HG02938 (cell line): ENCODE measurements around the gene TTC29.
"Not testable (repeated sequence)": the region's sequence is repeated elsewhere in the genome, so short reads cannot be mapped to it uniquely, and the experiment has no call there.

Experiments
- ATAC-seq: cut with Tn5 transposase; IDR thresholded peaks from one replicate; pipeline ENCODE4 v1.9.1; 2021; ENCODE audit warnings: mild to moderate bottlenecking, moderate library complexity; ENCODE audit not compliant: unreplicated experiment

The TTC29 gene

DNA sequence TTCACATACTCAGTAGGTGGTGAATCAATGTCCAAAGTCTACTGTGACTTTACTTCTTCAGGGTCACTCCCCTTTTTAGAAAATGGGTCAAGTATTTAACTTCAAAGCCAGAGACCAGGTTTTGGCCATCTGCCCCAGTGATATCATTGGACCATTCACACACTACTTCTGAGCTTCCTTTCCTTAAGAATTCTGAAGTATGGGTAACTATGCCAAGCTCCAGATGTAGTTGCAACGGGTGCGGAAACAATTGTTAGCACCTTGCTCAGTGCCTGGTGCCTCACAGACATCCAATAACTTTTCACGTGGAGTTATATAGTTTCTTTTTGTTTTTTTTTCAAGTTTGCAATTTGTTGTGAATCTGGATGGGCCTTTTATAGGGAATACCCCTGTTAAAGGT, 62.6 kb downstream of the TTC29 start:
- ATAC-seq = no peak

DNA sequence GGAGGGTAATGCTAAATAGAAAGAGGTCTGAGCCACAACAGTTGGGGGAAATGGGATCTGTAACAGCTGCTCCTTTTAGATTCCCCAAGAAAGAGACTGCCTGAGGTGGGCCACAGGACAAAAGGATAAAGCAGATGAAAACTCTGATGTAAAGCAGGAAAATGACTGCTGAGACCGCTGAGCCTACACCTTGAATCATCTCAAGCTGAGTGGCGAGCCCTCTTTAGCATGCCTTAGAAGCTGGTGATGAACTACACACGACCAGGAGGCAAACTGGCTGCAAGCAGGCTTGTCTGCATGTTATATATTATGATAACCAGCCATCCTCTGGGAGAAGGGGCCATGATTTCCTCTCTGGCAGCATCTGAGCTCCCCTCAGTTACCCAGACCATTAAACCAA, 88.4 kb downstream of the TTC29 start:
- ATAC-seq = no peak

DNA sequence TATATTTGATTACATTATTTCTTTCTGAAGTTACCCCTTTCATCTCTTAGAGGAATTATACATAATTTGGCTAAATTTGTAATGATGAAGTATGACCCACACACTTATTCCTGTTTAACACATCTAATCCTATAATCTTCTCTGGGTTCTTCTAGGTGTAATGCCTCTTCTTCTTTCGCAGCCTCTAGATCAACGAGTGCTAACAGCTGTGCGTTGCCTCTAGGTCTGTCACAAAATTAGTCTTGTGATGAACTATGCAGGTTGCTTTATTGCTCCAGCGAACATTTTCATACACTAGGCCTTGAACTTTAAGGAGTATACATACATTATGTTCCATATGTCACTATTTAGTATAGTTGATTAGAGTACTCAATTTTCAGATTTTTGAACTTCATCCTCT, 89.9 kb downstream of the TTC29 start:
- no peak for ATAC-seq

DNA sequence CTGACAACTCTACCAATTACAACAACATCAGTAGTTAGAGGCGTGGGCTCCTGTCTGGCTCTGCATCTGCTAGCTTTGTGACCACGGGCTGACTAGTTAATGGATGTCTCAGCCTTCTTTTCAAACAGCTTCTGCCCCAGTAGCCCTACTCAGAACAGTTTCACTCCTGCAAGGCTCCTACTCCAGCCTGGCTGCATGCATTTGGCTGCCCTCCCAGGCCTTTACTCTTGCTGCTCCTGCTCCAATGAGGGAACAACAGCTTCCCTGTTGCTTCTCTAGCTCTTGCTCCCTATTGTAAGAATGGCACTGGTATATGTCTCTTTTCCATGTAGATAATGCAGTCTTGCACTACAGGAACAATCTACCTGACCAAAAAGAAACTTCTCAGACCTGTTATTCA, 93.3 kb downstream of the TTC29 start:
- no peak for ATAC-seq

DNA sequence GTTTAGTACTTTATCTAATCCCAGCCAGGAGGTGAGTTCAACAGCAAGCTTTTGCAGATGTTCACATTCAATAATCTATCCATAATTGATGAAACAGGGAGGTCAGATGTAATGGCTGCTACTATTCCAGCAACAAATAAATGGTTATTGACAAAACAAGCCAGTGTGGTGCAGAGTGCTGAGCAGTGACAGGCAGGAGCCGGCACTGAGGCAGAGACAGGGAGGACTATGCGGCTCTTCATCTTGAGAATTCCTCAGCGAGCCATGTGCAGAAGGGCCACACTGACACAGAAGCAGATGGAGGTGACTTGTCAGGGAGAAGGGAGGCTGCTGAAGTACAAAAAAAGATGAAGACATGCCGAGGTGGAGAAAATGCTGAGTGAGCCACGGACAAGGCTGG, 98.3 kb downstream of the TTC29 start:
- no peak for ATAC-seq

DNA sequence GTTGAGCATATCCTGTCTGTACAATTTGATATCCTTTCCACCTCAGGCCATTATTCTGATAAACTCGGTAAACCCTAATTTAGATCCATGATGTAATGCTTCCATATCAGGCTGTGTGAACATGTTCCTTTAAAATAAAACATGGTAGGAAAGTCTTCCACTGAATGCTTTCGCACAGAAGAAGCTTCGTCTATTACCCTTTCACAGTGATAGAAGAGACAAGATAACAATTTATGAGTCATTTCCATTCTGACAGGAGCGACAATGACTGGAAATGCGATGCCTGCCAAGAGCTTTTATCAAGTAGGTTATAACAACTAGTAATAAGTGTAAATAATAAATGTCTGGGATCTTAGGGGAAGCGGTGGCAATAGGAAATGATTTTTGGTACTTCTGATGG, 98.8 kb downstream of the TTC29 start:
- ATAC-seq = no peak

DNA sequence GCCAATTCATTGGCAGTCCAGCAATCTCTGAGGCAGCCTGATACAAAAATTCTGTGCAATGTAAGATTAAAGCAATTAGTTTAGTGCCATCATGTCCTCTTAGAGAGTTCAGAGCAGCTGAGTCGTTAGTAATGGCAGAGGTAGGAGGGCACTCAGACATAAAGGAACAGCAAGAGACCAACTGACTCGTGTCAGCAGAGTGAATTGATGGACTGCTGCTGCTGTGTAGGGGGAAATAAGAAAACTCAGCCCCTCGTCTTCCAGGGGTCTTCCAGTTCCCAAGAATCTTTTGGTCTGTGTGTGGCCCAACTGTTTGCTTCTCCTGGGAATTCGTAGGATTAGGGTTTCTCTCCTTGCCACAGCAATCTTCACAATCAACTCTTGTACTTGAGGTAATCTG, 100.9 kb downstream of the TTC29 start:
- no peak for ATAC-seq

DNA sequence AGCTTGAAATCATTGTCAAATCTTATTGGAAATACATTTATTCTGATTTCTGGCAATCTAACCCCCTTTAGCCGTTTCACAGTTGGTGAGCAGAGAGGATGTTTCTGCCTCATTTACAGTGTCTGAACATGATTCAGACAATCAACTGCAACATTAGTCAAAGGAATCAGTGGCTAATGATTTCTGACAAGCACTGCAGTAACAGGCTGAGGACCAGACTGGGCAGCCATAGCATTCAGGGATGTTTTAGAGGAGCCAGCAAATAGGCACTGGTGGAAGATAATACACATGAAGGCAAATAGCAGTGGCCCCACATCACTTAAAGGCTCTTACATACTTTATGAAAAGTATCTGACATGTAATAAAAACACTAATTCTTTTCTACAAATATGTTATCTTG, 102.8 kb downstream of the TTC29 start:
- no peak for ATAC-seq

DNA sequence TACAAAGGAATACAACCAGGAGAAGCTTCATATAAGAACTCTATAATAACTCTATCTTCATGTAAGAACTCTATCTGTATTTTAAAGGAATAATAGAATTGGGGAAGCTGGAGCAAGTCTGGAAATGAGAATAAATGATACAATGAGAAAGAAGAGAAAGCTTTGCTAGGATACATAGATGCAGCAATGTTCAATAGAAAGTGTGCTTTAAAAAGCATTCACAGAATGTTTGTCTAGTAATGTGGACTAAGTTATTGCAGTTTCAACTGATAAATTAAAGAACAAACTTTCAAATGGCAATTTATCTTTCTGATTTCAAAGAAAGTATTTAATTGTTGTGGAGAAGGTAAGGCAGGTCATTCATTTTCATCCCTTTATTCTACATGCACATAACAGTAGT, 104.9 kb downstream of the TTC29 start:
- no peak for ATAC-seq

DNA sequence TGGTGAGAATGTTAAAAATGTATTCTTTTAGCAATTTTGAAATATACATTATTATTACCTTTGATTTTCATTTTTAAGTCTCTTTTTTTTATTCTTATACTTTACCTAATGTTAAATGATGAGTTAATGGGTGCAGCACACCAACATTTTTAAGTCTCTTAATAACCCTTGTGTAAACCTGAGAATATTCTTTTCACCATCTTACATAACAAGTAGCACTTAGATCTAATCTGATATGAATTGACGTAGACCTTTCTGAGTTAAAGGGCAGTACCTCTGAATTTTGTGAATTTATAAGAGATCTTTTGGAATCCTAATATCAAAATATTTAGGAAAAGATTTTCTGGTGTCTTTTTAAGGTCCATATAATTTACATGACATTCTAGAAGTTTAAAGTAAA, 110.6 kb downstream of the TTC29 start:
- no peak for ATAC-seq

DNA sequence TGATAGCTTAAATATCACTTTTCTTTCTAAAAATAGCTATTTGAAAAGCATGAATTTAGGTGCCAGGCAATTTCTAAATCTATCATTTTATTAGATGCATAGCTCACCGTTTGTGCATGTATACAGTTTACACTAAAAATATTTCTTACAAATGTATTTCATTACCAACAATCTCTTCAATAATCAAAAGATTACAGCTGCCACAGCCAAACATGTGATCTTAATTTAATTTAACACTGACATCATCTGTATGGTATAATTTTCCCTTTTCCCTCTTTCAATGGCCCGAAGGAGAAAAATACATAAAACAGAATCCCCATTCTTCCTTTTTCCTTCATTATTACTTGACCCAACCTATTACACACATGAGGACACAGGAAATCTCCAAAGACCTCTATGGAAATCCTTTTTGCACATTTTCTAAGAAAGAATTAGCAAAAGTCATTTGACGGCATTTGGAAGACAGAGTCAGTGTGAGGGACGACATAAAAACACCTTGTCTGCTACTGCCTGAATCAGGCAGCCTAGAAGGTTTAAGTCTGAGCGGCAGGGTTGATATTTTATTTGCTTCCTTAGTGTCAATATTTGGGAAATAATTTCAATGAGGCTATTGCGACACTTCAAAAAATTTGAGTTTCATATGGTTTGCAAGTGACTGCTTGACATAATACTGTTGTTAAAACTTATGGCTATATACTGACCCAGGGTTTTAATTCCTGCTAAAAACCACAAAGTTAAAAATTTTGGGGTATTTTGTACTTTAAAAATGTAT, 111.2 kb downstream of the TTC29 start:
- ATAC-seq = no peak

DNA sequence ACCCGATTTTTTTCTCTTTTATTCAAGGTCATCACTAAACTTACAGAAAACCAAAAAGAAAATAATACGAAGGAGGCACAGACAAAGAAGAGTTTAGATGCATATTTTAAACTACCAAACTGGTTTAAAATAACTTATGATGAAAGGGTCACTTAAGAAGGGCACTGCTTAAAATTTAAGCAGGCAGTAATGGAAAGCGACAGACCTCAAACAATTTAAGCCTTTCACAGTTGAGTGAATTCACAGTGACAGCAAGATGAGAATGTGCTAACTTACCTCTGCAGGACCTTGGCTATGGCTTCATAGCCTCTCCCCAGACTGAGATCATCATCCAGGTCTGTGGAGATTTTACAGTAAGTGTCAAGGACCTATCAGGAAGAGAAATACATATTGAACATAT, 112.1 kb downstream of the TTC29 start:
- no peak for ATAC-seq

DNA sequence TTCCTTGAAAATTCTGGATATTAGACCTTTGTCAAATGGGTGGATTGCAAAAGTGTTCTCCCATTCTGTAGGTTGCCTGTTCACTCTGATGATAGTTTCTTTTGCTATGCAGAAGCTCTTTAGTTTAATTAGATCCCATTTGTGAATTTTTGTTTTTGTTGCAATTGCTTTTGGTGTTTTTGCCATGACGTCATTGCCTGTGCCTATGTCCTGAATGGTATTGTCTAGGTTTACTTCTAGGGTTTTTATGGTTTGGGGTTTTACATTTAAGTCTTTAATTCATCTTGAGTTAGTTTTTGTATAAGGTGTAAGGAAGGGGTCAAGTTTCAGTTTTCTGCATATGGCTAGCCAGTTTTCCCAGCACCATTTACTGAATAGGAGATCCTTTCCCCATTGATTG, 122.7 kb downstream of the TTC29 start:
- not testable (repeated sequence) for ATAC-seq

DNA sequence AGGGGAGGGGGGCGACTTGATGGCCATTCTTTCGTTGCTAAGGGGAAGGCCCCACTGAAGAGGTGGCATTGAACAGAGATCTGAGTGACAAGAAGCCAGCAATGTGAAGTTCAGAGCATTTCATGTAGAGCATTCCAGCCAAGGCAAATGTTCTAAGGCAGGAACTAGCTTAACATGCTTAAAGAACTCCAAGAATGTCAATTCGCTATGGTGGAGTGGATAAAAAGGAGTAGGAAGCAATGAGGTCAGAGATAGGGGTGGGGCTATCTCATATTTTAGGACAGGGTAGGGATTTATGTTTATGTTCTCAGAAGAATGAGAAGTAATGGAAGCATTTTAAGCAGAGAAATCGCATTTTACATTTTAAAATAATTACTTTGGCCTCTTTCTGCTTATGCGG, 130.9 kb downstream of the TTC29 start:
- no peak for ATAC-seq

DNA sequence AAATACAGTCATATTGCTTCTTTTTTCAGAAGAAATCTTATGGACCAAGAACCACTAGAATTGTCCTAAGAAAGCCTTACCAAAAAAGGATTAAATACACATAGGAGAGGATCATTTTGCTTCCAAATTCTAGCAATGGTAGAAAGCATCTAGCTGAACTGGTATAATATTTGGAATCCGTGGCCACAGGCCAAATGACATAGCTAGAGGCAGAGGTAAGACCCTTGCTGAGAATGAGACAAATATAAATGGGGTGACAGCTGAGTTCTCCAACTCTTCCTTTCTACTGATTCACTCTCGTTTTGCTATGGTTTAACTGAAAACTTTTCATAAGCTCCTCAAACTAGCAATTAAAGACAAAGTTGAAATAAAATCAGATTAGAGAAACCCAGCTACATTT, 150.0 kb downstream of the TTC29 start:
- ATAC-seq = no peak

DNA sequence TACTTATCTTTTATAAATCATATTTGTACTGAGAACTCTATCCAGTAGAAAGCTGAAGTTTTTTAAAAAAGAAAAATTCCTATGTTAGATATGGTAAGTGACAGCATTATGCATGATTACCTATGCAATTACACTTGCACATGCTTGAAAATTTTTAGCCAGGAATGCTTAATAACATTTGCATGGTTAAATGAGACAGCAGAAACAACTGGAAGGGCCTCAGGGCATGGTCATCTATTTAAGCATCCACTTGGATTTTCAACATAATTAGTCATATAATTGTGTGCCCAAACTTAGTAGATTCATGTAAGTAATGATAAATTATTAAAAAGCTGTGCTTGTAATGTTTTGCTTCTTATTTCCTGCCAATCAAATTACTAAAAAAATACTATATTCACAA, 151.9 kb downstream of the TTC29 start:
- ATAC-seq = no peak

DNA sequence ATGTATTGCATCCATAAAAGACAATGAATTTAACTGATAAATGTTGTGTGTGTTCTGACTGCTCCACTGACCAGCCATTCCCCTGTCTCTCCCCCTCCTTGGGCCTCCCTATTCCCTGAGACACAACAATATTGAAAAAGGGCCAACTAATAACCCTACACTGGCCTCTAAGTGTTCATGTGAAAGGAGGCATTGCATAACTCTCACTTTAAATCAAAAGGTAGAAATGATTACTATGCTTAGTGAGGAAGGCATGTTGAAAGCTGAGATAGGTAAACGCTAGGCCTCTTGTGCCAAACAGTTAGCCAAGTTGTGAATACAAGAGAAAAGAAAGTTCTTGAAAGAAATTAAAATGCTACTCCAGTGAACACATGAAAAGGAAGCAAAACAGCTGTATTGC, 154.2 kb downstream of the TTC29 start:
- no peak for ATAC-seq

DNA sequence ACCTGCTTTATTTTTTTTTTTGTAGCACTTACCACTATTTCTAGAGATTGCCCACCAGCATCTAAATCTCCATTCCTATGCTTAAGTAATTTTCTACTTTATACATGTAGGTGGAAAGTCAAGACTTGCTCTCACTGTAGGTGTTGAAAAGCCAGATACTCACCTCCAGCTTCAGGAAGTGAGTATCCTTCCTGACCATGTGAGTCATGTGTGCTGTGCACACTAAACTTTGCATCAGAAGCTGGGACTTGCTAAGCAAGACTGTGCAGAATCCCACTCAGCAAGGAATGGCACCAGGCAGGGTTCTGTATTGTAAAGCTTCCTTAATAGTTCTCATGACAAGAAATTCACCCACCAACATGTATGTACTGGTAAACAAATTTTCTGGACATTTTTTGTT, 155.1 kb downstream of the TTC29 start:
- no peak for ATAC-seq

DNA sequence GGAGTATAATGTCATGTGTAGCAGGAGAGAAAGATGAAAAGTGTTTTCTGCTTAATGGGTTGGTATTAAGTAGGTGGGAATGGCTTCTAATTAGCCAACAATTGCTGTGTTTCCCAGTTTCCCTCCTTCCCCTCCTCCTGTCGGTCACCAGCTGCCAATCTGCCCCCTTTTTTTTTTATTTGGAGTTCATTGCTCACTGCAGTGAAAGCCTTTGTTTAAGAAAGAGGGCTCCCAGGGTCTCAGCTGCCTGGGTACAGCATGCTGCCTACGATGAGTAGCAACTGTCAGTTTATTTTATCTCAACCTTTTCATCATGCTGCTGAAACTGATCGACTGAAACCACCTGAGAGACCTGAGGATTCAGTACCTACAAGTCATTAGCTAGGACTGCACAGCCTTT, 157.9 kb downstream of the TTC29 start:
- no peak for ATAC-seq

DNA sequence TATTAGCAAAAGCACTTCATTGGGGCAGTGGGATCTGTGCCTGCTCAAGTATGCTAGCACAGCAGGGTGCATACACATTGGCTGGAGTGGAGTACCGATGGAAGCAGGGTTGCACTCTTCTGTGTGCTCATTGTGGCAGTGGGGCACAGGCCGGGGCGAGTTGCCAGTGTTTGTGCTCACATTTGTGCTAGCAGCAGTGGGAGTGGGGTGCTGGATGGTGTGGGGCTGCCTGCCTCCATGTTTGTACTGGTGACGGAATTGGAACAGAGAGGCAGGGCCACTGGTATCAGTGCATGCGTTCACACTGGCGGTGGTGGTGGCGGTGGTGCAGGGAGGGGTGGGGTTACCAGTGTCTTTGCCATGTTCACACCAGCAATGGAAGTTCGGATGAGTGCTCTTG, 169.0 kb downstream of the TTC29 start:
- ATAC-seq = no peak

DNA sequence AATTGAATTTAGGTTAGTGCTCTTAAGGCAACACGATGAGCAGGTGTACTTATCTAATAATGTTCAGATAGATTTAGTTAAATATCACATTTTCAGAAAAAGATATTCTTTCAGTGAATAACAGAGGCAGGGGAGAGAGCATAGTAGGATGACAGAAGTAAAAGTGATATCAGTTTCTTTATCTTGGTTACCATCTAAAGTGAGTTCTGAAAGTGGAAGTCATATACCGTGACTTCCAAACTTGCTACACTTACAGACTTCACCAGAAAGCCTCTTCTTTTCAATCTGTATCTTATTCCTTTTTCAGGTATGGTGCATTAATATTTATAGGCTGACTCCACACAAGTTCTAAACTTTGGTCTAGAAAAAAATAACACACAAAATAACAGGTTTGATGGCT, 182.1 kb downstream of the TTC29 start:
- ATAC-seq = peak; percentile 47

DNA sequence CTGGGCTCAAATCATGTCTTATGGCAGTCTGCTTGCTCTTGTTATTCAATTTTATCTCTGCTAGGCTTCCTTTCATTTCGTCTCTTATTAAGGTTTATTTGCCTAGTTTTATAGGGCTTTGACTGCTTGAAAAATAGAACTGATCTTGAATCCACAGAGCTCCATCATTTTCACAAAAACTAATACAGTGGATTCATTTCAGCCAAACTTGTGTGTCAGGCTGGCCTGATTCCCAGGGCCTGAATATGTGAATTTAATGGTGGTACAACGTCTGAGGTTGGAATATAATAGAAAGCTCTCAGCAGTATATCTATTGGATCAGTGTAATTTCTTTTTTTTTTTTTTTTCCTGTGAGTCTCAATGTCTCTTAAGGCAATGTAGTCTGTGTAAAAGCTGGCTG, 183.6 kb downstream of the TTC29 start:
- no peak for ATAC-seq

DNA sequence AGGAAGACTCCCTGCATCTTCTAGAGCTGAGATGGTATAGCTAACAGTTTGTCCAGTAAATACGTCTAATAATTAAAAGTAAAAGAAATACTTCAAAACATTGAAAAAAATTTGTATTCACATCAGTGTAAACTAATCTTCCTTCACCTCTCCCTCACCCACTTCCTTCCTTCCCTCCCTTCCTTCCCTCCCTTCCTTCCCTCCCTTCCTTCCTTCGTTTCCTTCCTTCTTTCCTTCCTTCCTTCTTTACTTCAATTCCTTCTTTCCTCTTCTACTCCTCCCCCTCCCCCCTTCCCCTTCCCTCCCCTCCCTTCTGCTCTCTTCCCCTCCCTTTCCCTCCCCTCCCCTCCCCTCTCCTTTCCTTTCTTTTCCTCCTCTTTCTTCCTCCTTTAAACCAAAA, 203.2 kb downstream of the TTC29 start:
- ATAC-seq = no peak
